Cerebellar nuclear complex (tissue), 1 donor: Measurements from ENCODE around the gene TEAD1.

Source experiments
- DNase-seq, 2 experiments: peaks; one replicate each; lab custom pipeline; 2025; lab: John Stamatoyannopoulos, UW

Gene TEAD1

GRCh38 chr11:12666915-12667314, 7.3 kb upstream of the TEAD1 start:
- no peak for DNase-seq

GRCh38 chr11:12667646-12668045, 6.6 kb upstream of the TEAD1 start:
- no peak for DNase-seq

GRCh38 chr11:12668166-12668565, 6.1 kb upstream of the TEAD1 start:
- DNase-seq, result no peak

- DNase-seq, result no peak
Measured at GRCh38 chr11:12669930-12670329, 4.3 kb upstream of the TEAD1 start.

GRCh38 chr11:12671370-12671769, 2.9 kb upstream of the TEAD1 start:
- no peak for DNase-seq

GRCh38 chr11:12673601-12673923, 659 bp upstream of the TEAD1 start:
- DNase-seq, result no peak

GRCh38 chr11:12674571-12674935, 332 bp downstream of the TEAD1 start:
- DNase-seq, result no peak

GRCh38 chr11:12674936-12675696, 895 bp downstream of the TEAD1 start:
- DNase-seq, result no peak

GRCh38 chr11:12675951-12676711, 1.9 kb downstream of the TEAD1 start:
- DNase-seq, result no peak

- DNase-seq, result no peak
Measured at GRCh38 chr11:12677131-12677530, 2.9 kb downstream of the TEAD1 start.

- DNase-seq, result no peak
Measured at GRCh38 chr11:12678092-12678491, 3.9 kb downstream of the TEAD1 start.

GRCh38 chr11:12678991-12679390, 4.8 kb downstream of the TEAD1 start:
- DNase-seq, result no peak

- no peak for DNase-seq
Measured at GRCh38 chr11:12679471-12679870, 5.2 kb downstream of the TEAD1 start.

GRCh38 chr11:12680246-12680939, 6.2 kb downstream of the TEAD1 start:
- no peak for DNase-seq

- no peak for DNase-seq
Measured at GRCh38 chr11:12680940-12681258, 6.7 kb downstream of the TEAD1 start.

GRCh38 chr11:12681466-12681865, 7.2 kb downstream of the TEAD1 start:
- no peak for DNase-seq

GRCh38 chr11:12682288-12682687, 8.1 kb downstream of the TEAD1 start:
- DNase-seq, result no peak

GRCh38 chr11:12682737-12683500, 8.7 kb downstream of the TEAD1 start:
- no peak for DNase-seq

- no peak for DNase-seq
Measured at GRCh38 chr11:12683874-12684273, 9.7 kb downstream of the TEAD1 start.

- DNase-seq, result no peak
Measured at GRCh38 chr11:12684315-12684714, 10.1 kb downstream of the TEAD1 start.

GRCh38 chr11:12684816-12685215, 10.6 kb downstream of the TEAD1 start:
- no peak for DNase-seq

GRCh38 chr11:12685229-12685628, 11.0 kb downstream of the TEAD1 start:
- DNase-seq, result no peak
